Measurements from ENCODE around the gene CCDC88C.
"Not testable (repeated sequence)": the region's sequence is repeated elsewhere in the genome, so short reads cannot be mapped to it uniquely, and the experiment has no call there.

Gene CCDC88C

DNA sequence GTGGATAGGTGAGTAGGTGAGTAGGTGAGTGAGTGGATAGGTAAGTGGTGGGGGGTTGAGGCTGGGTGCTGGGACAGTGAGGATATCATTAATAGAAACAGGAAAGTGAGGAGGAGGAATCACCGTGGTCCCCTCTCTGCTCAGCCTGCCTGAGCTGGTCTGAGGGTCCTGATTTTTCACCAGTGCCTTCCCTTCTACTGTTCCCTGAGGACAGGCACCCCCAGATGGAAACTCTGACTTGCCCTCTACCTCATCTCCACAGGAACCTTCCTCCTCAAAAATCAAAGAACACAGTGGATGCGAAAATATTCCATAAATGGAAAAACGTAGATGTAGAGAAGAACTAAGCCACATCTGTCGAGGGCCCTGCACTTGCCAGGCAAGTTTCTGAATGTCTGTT is 175.0 kb downstream of the CCDC88C start:
- no peak for FAIRE-seq

DNA sequence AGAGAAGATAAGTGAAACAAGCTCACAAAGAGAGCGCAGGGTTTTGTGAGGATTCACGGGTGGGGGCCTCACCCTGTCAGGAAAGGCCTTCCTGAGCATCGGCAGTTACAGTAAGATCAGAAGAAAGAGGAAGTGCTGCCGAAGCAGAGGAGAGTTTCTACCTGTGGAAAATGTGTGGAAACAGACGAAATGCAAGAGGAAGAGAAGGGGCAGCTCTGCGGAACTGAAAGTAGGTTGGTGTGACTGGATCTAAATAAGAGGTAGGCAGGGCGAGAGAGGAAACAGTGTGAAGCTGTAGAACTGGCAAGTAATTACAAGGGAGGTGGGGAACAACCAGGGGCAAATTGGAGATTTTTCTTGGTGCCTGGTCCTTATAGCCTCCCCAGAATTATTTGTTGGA is 175.8 kb downstream of the CCDC88C start:
- no peak for FAIRE-seq

DNA sequence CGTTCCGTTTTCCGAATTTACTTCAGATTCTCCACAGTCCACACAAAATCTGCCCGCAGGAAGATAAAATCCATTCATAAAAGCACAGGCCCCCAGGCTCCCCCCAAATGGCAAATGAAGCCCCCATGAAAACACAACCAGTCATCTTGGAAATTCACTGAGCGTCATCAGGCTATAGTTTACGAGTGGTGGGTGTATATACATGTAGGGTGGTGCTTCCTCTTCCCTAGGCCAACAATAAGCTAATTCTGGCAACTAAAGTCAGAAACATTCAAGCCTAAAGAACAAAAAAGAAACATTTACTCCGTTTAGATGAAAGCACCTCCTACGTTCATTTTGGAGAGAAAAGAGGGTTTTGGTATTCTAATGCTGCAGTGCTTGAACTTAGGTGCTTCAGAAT is 179.0 kb downstream of the CCDC88C start:
- FAIRE-seq = no peak

DNA sequence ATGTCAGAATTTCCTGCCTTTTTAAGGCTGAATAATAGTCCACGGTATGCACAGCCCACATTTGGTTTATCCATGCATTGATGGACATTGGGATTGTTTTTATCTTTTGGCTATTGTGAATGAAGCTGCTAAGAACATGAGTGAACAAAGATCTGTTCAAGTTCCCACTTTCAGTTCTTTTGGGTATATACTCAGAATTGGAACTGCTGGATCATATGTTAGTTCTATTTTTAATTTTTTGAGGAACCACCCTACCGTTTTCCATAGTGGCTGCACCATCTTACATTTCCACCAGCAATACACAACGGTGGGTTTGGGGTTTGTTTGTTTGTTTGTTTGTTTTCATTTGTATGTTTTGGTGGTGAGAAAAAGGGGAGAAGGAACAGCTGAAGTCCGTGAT is 179.5 kb downstream of the CCDC88C start:
- FAIRE-seq = no peak

DNA sequence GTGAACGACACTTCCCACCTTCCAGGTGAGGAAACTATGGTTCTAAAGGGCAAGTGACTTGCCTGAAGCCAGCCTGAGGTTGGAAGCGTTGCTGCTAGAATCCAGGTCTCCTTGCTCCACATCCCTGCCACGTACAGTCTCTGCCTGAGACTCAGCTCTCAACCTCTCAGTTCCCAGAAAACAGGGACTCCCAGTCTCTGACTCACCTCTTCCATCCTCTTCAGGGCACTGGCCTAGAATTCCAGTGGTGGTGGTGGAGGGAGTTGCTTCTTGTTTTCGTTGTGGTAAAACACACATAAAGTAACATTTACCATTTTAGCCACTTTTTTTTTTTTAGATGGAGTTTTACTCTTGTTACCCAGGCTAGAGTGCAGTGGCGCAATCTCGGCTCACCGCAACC is 180.4 kb downstream of the CCDC88C start:
- FAIRE-seq = no peak

DNA sequence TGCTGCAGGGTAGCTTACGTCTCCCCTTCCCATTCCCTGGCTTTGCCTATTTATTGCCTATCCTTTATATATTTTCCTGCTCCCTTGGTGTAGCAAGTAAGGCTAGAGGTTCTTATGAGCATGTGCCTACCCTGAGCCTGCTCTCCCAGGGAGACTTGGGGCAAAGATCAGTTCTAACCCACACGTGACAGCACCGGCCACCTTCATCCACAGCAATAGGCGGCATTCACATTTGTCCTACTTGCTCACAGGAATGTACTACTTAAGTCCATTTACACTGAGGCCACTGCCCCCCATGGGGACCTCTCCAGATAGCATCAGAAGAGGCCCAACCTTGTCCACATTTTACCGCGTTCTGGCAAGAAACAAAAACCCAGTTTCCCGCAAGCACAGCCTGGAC is 181.8 kb downstream of the CCDC88C start:
- FAIRE-seq = no peak

DNA sequence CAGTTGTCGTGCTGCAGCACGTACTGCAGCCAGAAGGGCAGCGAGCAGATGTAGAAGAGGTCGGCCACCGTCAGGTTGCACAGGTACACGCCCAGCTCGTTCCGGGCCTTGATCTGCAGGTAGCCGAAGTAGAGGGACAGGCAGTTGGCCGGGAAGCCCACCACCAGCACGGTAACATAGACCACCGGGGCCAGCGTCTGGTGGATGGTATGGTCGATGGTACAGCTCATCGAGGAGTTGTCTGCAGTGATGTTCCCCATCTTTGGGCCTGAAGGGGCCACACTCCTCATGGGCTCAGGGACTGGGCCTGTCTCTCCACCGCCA is 182.9 kb downstream of the CCDC88C start:
- no peak for FAIRE-seq

DNA sequence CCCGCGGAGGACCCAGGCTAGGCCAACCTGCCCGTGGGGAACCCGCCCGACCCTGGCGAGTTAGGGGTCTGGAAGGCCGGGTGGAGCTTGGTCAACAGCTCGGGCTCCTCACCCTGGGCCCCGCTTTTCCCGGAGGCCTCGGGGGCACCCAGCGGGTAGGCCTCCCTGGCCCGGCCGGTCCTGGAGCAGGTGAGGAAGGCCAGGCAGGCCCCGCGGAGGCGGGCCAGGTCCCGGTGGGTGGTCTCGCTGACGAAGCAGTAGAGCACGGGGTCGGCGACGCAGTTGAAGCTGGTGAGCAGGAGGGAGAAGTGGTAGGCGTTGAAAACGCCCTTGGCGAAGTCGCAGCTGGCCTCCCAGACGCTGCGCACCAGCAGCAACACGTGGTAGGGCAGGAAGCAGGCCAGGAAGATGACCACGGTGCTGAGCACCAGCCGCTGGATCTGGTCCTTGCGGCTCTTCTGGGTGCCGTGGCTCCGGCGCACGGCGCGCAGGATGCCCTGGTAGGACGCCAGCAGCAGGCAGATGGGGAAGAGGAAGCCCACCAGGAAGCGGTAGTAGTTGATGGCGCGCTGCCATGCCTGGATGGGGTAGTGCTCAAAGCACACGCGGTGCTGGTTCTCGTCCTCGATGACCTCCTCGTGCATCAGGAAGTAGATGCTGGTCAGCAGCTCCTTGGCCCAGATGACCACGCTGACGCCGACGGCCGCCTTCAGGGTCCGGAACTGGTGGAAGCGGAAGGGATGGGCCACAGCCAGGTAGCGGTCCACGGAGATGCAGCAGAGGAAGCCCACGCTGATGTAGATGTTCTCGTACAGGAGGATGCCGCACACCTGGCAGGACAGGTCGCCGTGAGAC is 183.5 kb downstream of the CCDC88C start:
- no peak for FAIRE-seq

DNA sequence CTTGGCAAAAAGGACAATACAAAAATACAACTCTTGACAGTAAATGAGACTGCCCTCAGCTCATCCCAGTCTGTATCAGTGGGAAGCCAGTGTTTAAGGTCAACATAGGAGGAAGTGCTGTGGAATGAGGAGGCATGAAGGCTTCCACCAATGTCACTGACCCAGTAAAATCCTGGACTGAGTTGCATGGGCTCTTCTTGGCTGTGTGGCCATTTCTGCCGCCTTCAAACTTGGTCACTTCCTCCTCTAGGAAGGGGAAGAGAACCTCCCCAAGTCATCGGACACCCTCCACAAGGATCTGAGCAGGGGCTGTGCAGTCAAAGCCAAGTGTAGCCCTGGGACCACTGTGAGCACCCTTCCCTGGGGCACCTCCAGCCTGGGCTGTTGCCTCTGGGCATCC is 185.0 kb downstream of the CCDC88C start:
- FAIRE-seq = no peak

DNA sequence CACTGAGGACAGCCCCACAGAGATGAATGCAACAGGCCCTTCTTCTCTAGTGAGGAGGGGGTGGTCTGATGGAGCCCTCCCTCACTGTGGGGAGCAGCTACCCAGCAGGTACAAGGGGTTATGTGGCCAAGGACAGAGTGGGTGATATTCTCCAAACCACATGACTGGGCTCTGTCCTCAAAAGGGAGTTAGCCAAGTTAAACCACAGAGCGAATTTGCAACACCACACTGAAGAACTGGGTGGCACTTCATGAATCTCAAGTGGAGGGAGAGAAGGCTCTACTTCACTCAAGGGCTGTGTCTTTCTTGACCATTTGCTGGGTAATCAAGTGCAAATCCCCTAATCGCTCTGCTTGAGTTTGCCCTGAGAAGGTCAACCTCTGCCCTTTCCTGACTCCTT is 185.6 kb downstream of the CCDC88C start:
- FAIRE-seq = no peak

DNA sequence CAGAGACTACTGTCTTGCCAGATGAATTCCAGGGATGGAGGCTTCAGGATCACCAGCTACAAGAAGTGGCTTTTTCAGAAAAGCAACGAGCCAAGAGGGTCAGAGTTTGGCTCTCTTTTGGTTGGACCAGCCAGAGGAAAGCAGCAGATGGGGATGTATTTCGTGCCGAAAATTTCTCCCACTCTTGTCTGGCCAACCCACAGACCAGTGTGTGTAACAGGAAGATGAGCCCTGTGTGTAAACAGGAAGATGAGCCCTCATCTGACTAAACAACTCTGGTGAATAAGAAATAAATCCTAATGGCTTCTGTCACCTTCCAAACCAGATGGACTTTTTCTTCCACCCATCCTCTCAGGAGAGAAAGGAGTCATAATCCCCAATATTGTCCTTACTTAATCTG is 186.2 kb downstream of the CCDC88C start:
- no peak for FAIRE-seq

DNA sequence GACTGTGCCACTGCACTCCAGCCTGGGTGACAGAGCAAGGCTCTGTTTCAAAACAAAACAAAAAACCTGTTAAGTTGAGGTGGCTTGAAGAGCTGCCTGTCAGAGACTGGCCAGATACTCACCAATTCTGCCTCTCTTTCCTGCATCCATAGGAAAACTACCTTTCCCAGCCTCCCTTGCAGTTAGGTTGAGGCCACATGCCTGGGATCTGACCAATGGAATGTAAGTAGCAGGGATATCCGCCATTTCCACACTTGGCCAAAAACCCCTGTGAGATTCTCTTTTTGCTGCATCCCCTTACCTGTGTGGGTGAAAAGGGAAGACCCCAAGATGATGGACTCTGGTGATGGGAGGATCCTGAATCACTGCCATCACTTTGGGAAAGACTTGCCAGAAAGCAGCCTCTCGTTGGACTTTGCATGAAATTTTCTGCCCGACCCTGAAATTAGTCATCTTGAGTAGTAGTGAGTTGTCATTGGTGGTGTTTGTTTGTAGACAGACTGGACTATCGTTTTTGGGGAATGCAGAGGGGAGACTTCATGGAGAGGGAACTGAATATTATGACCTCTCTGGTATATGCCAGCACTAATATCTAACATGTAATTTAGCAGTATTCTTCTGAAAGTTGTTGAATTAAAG is 187.1 kb downstream of the CCDC88C start:
- no peak for FAIRE-seq

DNA sequence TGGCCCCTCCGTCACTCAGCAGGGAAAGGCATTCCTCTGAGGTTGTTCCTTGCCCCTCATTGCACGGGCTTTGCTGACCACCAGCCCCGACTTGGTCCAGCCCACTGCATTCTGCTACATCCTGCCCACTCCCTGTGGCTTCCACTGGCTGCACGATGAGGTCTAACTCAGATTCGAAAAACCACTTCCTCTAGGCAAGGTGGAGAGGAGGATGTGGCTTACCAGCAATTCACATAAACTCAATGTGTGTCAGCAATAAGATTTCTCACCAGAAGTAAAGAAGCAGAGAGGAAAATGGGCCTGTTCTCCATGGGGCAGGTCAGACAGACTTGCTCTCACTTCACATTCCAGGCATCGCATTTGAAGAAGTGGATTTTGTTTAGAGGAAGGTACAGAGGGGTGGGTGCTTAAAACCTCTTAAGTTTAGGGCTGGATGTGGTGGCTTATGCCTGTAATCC is 187.8 kb downstream of the CCDC88C start:
- FAIRE-seq = no peak

DNA sequence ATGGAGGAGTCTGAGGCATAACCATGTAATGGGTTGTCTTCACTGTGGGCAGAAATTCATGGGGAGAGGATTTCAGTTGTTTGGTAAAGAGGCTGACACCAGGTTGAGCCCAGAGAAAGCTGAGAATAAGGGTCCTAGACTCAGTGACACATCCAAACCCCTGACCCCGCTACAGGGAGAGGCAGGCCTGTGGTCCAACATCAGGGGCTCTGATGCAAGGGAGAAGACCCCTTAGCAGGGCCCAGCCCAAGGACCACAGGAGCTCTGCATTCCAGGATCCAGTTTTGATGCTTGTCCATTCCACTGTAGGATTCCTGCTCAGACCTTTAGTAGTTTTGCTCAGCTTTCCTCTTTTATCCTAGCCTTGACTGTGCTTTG is 188.6 kb downstream of the CCDC88C start:
- FAIRE-seq = no peak

DNA sequence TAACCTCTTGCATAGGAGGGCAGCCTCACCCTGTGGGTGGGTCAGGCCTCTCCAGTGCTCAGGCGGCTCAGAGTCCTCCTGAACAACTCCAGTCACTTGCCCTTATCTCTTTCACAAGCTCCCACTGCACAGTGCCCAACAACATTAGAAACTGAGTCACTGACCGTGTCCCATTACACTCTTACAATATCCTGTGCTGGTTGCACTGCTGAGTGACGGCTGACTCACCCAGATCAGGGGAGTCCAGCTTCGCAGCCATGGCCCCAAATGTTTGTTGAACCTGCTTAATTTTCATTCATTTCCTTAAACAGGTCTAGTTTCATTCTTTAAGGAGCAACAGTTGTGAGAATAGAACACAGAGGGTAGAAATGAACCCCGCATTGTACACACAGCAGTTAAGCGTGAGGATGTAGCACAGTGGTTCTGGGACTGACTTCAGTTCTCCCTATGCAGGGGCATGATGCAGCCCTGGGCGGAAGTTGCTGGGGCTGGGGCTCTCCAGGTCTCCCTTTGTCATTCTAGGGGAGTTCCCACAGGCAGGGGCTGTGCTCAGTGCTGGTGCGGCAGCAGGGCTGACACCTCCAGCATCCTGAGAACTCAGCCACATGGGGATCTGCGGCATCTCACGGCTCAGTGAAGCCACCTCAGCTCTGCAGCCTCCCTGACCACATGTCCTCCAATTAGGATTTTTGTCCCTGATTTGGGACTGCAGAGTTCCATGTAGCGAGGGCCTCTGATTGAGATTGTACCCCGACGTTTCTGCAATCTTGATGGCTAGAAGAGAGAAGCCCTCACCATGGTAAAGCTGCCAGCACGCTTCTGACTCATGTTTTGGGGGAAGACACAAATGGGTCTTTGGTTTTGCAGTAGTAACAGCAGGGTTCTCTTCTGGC is 189.3 kb downstream of the CCDC88C start:
- no peak for FAIRE-seq

DNA sequence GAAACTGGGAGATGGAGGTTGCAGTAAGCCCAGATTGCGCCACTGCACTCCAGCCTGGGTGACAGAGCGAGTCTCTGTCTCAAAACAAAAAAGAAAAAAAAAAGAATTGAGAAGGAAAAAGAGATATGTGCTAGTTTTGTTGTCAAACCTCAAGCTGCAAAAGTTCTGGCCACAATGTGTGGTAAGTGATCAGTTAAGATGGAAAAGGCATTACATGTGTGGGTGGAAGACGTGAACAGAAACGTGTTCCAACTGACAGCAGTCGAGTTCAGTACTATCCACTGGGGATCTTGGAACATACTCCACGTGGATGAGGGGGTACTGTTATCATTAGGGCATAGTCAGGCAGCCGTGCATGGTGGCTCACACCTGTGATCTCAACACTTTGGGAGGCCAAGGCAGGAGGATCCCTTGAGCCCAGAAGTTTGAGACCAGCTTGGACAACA is 190.4 kb downstream of the CCDC88C start:
- FAIRE-seq = no peak

DNA sequence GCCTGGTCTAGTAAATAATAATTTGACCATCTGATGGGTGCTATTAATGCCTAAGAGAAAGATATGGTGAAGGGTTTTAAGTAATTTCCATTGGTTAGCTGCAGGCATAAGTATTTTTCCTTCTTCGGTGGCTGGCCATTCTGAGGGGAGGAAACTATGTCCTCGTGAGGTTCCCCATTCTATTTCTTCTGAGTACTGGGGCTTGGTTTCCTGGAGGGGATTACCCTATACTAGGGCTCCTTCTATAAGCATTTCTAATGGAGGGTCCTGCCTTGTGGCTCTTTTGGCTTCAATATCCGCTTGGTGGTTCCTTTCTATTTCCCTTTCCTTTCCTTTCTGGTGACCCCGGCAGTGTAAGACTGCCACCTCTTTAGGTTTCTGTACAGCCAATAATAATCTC is 191.3 kb downstream of the CCDC88C start:
- FAIRE-seq = not testable (repeated sequence)

DNA sequence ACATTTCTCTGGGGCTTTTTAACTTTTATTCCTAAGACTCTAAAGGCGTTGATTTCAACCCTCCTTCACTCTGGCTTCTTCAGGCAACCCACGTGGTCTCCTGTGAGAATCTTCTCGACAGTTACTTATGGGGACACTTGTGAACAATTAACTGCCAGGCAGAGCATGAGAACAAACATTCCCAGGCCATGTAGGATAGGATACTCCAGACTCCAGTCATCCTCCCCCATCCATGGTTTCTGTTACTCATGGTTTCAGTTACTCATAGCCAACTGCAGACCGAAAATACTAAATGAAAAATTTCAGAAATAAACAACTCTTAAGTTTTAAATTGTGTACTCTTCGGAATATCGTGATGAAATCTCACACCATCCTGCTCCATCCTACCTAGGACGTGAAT is 192.6 kb downstream of the CCDC88C start:
- no peak for FAIRE-seq

DNA sequence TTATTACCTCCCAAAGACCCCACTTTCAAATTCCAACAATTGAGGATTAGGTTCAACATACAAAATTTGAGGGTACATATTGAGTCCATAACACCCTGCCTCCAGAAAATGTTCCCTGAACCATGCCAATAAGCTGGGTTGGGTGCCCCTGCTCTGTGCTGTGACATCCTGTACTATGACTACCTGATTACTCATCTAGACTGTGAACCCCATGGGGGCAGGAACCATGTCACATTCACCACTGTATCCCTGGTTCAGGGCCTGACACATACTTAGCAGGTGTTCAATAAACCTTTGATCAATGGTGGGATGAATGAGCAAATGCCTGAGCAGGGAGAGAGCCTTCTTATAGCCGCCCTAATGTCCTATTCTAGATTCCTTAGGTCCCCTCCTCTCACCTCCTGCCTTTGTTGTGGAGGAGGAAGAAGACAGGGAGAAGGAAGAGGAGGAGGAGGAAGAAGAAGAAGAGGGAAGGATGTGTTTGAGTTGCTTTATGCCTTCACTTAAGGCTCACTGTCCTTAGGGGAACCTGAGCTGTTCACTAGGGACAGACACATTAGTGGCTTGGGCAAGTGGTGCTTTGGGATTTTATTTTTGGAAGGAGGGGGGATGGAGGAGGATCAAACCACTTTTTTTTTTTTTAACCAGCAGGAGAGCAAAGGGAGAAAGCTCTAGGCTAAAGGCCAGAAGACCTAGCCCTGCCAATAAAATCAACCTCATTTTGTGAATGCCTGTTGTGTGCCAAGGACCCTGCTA is 194.4 kb downstream of the CCDC88C start:
- FAIRE-seq = no peak
